MM.1S (cell line): Measurements from ENCODE around the gene OPRM1.
"Not testable (repeated sequence)": the region's sequence is repeated elsewhere in the genome, so short reads cannot be mapped to it uniquely, and the experiment has no call there.

Source experiments
- DNase-seq: peaks from one replicate; pipeline ENCODE4 v3.0.0-alpha.2; 2015
- H2AFZ ChIP-seq: fragments of 300-600 bp; sonication (generic); 2 replicates; pipeline ENCODE4 v1.6.0; 2016; ENCODE audit warnings: antibody characterized with exemption, low read length
- H3F3A ChIP-seq: fragments of 300-600 bp; sonication (generic); 2 replicates; pipeline ENCODE4 v1.6.1; 2016; ENCODE audit warnings: mild to moderate bottlenecking, antibody characterized with exemption, low read length, moderate library complexity, mixed read lengths; ENCODE audit not compliant: insufficient read depth
- H3K27ac ChIP-seq: fragments of 300-600 bp; sonication (generic); 2 replicates; pipeline ENCODE4 v1.5.1; 2016; ENCODE audit warnings: mild to moderate bottlenecking, low read length
- H3K27me3 ChIP-seq: fragments of 300-600 bp; sonication (generic); replicated peaks from 2 replicates; pipeline ENCODE4 v1.6.0; 2016; ENCODE audit warnings: low read length; ENCODE audit not compliant: insufficient read depth
- H3K36me3 ChIP-seq: fragments of 300-600 bp; sonication (generic); replicated peaks from 2 replicates; pipeline ENCODE4 v1.6.1; 2016; ENCODE audit warnings: mild to moderate bottlenecking, low read length, mixed read lengths; ENCODE audit not compliant: insufficient read depth
- H3K4me1 ChIP-seq: fragments of 300-600 bp; sonication (generic); 2 replicates; pipeline ENCODE4 v1.6.1; 2016; ENCODE audit warnings: low read length, mixed read lengths
- H3K4me2 ChIP-seq: fragments of 300-600 bp; sonication (generic); 2 replicates; pipeline ENCODE4 v1.6.0; 2016; ENCODE audit warnings: low read depth, low read length
- H3K4me3 ChIP-seq: fragments of 300-600 bp; sonication (generic); 2 replicates; pipeline ENCODE4 v1.5.1; 2016; ENCODE audit warnings: low read length, mixed read lengths
- H3K79me2 ChIP-seq: fragments of 300-600 bp; sonication (generic); 2 replicates; pipeline ENCODE4 v1.6.1; 2016; ENCODE audit warnings: mixed run types, low read length, mixed read lengths
- H3K9ac ChIP-seq: fragments of 300-600 bp; sonication (generic); 2 replicates; pipeline ENCODE4 v1.6.1; 2016; ENCODE audit warnings: low read length, mixed read lengths
- H3K9me2 ChIP-seq: fragments of 300-600 bp; sonication (generic); replicated peaks from 2 replicates; pipeline ENCODE4 v1.6.1; 2016; ENCODE audit warnings: mild to moderate bottlenecking, low read length, mixed read lengths; ENCODE audit not compliant: insufficient read depth
- H3K9me3 ChIP-seq: fragments of 300-600 bp; sonication (generic); replicated peaks from 2 replicates; pipeline ENCODE4 v1.6.1; 2016; ENCODE audit warnings: mild to moderate bottlenecking, low read length, mixed read lengths; ENCODE audit not compliant: insufficient read depth
- H4K20me1 ChIP-seq: fragments of 300-600 bp; sonication (generic); 2 replicates; pipeline ENCODE4 v1.6.1; 2016; ENCODE audit warnings: mild to moderate bottlenecking, low read length, moderate library complexity, mixed read lengths; ENCODE audit not compliant: insufficient read depth
- CTCF ChIP-seq: fragments of 300-600 bp; sonication (generic); IDR thresholded peaks from 2 replicates; pipeline ENCODE4 v1.5.1; 2016; ENCODE audit warnings: antibody characterized with exemption, low read length, mixed read lengths
- EZH2 ChIP-seq: fragments of 300-600 bp; sonication (generic); optimal IDR thresholded peaks from 2 replicates; pipeline ENCODE3; 2017; ENCODE audit warnings: low read depth, mild to moderate bottlenecking, antibody characterized with exemption, low read length, mixed read lengths
- EZH2phosphoT487 ChIP-seq: fragments of 300-600 bp; sonication (generic); IDR thresholded peaks from 2 replicates; pipeline ENCODE4 v1.6.1; 2018; ENCODE audit warnings: antibody characterized with exemption, low read length

OPRM1 gene

DNA sequence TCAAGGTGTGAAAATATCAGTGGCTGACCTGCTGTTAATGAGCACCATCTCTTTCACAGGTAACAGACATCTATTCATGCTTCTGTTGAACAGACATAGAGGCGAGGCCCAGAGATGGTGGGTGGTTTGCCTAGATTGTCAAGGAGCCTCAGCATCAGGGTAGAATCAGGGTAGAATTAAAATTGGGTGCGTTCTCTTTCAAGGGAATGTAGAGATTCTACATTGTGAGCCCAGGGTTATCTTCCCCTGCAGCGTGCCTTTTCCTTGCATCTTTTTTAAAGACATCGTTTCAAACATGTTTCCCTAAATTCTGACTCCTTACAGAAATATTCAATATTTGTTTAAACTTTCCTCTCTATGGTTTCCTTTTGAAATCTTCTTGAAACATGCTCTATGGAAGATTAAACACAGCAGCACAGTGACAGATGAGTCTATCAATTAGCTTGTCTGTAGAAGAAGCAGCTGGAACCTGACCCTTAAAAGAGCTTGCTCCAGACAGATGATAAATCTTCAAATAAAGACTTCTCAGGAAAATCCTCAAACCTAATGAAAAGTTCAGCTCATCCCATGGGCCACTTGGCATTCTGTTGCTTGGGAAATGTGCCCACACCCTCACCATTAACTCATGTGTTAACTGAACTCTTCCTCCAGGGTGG, 197.7 kb downstream of the OPRM1 start:
- no peak for DNase-seq
- Histone ChIP-seq H3K79me2 (no peaks in the 10 kb centered on the region), H3K27me3 (no peaks in the 10 kb centered on the region), H3K9ac (no peak overlapping the region), H3K27ac (no peak overlapping the region), H3K9me2 (no peaks in the 10 kb centered on the region), H3K4me2 (no peak overlapping the region), H3K36me3 (no peaks in the 10 kb centered on the region), H3K4me3 (no peak overlapping the region), H2AFZ (no peak overlapping the region), H3F3A (no peaks in the 10 kb centered on the region), H3K9me3 (no peaks in the 10 kb centered on the region), H4K20me1 (no peaks in the 10 kb centered on the region), H3K4me1 (no peaks in the 10 kb centered on the region)
- TF ChIP-seq CTCF (no peak), EZH2phosphoT487 (no peak), EZH2 (no peak)

GRCh38 chr6:154238831-154239230, 199.8 kb downstream of the OPRM1 start:
- no peak for TF ChIP-seq EZH2
- no peak for TF ChIP-seq EZH2phosphoT487
- TF ChIP-seq CTCF, result no peak
- Histone ChIP-seq H3K9ac (no peak overlapping the region), H3K27me3 (no peaks in the 10 kb centered on the region), H3K4me2 (no peak overlapping the region), H3K79me2 (no peaks in the 10 kb centered on the region), H3K9me3 (no peaks in the 10 kb centered on the region), H3K36me3 (no peaks in the 10 kb centered on the region), H3K4me1 (no peaks in the 10 kb centered on the region), H4K20me1 (no peaks in the 10 kb centered on the region), H2AFZ (no peak overlapping the region), H3F3A (no peaks in the 10 kb centered on the region), H3K9me2 (no peaks in the 10 kb centered on the region), H3K27ac (no peak overlapping the region), H3K4me3 (no peak overlapping the region)
- DNase-seq, result no peak

- Histone ChIP-seq H3F3A (no peaks in the 10 kb centered on the region), H3K36me3 (no peaks in the 10 kb centered on the region), H3K9ac (no peak overlapping the region), H3K4me2 (no peak overlapping the region), H4K20me1 (no peaks in the 10 kb centered on the region), H3K27me3 (no peaks in the 10 kb centered on the region), H2AFZ (no peak overlapping the region), H3K79me2 (no peaks in the 10 kb centered on the region), H3K27ac (no peak overlapping the region), H3K9me2 (no peaks in the 10 kb centered on the region), H3K4me1 (no peaks in the 10 kb centered on the region), H3K4me3 (no peak overlapping the region), H3K9me3 (no peaks in the 10 kb centered on the region)
- TF ChIP-seq EZH2phosphoT487 (no peak), CTCF (no peak), EZH2 (no peak)
- DNase-seq, result no peak
Measured at GRCh38 chr6:154239392-154239791, 200.4 kb downstream of the OPRM1 start.

DNA sequence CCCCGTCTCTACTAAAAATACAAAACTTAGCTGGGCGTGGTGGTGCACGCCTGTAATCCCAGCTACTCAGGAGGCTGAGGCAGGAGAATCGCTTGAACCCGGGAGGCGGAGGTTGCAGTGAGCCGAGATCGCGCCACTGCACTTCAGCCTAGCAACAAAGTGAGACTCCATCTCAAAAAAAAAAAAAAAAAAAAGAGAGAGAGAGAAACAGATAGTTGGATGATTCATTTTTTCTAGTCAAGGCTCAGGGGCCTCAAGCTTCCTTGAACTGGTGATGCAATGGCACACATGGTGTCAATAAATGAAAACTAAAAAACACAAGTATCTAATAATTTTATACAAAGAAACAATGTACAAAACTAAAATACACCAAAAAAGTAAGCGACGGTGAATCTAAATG, 202.0 kb downstream of the OPRM1 start:
- not testable (repeated sequence) for H3K36me3 ChIP-seq, H4K20me1 ChIP-seq, H3K9me2 ChIP-seq, H3K27ac ChIP-seq, H2AFZ ChIP-seq, H3K79me2 ChIP-seq, H3K9ac ChIP-seq, H3K4me1 ChIP-seq, H3K4me3 ChIP-seq, DNase-seq, H3K27me3 ChIP-seq, H3F3A ChIP-seq, H3K9me3 ChIP-seq, H3K4me2 ChIP-seq
